GM19455 (cell line): Measurements from ENCODE around the gene CCDC134.

Experiments used
- ATAC-seq: cut with Tn5 transposase; IDR thresholded peaks from one replicate; pipeline ENCODE4 v1.9.1; 2021; ENCODE audit not compliant: unreplicated experiment

CCDC134 gene

DNA sequence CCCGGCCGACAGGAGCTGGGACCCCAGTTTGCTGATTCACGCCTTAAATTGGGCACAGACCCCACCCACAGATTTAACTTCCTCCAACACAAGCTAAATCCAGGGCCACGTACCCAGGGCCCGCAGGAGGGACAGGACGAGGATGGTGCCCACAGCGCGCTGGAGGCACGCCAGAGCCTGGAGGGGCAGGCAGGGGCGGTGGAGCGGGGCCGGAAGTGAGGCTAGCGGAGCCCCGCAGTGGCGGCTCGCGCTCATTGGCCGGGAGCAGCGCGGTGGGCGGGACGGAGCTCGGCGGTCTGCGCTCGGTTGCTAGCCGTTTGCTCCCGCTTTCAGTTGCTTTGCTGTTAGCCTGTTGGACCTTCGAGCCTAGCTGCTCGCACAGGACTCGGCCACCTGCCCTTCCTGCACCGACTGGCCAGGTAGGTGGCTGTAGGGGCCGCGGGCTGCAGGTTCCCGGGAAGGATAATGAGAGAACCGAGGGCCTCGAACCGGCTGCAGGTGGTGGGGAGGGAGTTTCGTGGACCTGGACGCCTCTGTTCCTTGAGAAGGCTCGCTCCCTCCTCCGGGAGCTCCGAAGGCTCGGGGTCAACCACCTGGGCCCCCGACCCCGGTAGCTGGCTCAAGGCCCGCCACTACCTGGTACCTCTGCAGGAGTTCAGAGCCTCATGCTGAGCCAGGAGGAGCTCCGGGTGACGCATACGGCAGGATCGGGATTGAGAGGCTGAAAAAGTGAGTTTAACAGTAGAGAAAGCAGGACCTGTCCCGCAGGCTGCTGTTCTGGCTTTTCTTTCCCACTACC lies at the start of gene CCDC134:
Gene CCDC134, plus strand, starts transcription at position 332 of the 799 bp plus-strand sequence. CDS start 8,212 bp downstream, outside the sequence.
- ATAC-seq = peak; percentile 88

DNA sequence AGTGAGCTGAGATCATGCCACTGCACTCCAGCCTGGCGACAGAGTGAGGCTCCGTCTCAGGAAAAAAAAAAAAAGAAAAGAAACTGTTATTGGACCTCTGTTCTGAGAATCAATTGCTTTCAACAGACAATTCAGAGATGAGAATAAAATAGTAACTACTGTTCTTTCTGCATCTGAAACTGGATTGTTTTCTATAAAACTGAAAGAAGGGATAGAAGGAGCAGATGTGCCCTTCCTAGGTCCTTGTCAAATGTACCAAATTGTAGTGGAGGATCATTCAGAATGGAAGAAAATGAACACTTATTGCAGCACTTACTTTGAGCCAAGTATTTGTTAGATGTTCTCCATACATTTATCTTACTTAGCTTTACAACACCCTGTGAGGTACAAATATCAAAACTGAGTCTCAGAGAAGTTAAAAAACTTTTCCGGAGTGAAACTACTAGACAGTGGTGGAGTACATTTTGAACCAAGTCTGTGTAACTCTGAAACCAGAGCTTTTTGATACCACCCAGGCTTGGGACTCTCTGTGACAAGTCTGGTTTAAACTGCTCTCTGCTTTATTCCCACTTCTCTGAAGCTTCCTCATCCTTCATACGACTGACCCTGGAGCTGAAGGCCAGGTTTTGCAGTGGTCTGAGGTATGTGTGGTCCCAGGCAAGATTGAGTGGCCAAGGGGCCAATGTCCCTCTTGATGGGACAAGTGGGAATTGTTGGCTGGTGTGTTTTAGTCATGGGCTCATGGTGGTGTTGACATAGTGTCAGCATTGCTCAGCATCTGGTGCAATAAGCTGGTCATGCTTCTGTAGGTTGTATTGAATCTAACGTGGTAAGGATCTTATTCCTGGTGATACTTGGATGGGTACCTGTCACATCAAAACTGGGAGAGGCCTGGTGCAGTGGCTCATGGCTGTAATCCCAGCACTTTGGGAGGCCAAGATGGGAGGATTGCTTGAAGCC lies 48.2 kb upstream of the CCDC134 start:
- ATAC-seq = peak; percentile 61

DNA sequence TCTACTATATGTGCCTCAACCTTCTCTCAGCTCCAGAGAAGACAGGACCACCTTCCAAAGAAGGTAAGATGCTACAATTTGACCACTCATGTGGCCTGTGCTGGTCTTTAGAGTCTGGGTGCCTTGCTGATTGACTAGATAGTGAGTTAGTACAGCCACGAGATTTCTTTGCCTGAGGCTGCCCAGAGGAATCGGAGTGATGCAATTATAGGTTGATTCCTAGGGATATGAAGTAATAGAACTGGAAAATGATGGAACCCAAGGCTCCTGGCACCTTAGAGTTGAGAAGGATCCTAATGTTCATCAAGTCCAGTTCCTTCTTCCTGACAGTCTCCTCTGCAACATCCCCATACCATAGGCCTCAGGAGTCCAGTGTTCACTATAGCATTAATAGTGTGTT lies 46.5 kb upstream of the CCDC134 start:
- ATAC-seq = no peak

DNA sequence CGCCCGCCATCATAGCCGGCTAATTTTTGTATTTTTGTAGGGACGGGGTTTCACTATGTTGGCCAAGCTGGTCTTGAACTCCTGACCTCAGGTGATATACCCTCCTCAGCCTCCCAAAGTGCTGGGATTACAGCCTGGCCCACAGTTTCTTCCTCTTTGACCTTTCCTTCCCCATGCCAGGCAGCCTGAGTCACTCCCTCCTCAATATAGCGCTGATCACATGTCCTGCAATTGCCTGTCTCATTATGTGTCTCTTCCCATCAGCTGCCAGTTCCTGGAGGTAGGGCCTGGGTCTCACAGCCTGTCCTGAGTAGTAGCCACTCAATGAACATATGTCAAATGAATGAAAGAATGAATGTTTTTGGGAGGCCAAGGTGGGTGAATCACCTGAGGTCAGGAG lies 43.0 kb upstream of the CCDC134 start:
- ATAC-seq = no peak

DNA sequence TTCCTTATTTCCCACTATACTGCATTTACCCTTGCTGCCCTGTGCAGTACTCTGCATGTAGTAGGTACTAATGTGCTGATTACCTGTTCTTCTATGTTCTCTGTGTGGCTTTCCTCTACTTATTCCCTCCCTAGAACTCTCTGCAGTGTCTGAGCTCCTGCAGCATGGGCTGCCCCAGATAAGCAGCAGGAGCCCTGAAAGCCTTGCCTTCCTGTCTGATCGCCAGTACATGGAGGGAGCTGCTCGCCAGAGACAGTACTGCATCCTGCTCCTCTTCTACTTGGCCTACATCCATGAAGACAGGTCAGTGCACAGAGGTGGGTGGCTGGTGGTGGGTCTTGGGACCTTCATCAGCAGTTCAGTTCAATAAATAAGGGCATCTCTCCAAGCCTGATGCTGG lies 42.2 kb upstream of the CCDC134 start:
- no peak for ATAC-seq

DNA sequence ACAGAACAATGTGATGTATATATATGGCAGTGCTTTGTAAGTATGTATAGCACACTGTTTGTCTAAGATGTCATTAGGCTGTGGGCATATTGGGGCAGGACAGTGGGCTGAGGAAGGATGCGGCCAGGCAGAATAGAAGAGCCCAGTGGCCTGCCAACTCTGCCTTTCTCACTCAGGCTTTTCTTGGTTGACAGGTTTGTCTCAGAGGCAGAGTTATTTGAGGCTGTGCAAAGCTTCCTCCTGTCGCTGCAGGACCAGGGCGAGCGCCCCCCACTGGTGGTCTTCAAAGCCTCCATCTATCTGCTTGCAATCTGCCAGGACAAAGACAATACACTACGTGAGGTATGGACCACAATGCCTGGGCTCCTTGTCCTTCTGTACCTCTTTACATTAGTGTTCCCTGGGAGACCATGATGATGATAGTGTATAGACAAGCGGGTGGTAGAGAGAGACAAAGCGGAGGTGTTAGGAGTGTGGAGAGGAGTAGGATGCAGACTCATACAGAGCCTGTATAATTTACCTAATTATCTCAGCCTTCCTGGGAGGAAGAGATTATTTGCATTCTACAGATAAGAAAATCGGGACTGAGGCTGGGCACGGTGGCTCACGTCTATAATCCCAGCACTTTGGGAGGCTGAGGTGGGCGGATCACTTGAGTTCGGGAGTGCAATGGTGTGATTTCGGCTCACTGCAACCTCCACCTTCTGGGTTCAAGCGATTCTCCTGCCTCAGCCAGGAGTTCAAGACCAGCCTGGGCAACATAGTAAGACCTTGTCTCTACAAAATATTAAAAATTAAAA lies 37.3 kb upstream of the CCDC134 start:
- ATAC-seq = no peak

DNA sequence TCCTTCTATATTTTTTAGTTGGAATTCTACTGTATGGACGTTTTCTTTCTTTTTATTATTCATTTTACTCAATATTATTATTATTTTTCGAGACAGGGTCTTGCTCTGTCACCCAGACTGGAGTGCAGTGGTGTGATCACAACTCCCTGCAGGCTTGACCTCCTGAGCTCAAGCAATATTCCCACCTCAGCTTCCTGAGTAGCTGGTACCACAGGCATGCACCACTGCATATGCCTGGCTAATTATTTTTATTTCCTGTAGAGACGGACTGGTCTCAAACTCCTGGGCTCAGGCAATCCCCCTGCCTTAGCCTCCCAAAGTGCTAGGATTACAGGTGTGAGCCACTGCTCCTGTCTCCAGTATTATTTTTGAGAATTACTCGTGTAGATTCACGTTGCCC lies 34.0 kb upstream of the CCDC134 start:
- ATAC-seq = no peak

DNA sequence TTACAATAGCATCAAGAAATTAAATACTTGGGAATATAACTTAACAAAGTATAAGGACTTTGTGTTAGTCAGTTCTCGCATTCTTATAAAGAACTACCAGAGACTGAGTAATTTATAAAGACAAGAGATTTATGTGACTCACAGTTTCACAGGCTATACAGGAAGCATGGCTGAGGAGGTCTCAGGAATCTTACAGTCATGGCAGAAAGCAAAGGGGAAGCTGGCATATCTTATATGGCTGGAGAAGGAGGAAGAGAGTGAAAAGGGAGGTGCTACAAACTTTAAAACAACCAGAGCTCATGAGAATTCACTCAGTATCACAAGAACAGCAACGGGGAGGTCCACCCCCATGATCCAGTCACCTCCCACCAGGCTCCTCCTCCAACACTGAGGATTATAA lies 32.0 kb upstream of the CCDC134 start:
- ATAC-seq = no peak

DNA sequence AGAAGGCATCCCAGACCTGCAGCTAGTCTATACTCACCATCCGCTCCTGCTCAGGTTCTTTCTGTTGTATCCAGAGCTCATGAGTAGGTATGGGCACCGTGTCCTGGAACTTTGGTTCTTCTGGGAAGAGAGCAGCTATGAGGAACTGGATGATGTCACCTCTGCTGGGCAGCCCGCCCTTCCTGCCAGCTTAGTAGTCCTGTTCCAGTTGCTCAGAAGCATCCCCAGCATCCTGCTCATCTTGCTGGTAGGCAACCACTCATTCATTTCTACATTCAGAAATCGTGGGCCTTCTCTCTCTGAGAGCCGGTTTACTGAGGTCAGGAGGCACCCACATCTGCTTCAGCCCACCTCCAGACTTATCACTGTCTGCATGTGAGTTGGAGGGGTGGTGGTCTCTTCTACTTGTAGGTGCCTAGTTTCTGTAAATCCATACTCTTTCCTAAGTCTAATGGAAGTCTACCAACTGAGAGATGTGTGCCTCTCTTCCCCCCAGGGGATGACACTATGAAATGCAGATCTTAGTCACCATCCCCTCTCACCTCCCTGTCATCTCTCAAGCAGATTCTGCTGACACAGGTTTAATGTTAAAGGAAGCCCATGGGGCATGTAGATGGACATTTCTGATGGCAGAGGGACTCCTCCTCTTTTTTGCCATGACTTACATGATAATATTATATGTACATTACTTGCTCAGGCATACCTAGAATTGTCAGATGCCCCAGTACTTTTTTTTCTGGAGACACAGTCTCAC lies 29.6 kb upstream of the CCDC134 start:
- no peak for ATAC-seq

DNA sequence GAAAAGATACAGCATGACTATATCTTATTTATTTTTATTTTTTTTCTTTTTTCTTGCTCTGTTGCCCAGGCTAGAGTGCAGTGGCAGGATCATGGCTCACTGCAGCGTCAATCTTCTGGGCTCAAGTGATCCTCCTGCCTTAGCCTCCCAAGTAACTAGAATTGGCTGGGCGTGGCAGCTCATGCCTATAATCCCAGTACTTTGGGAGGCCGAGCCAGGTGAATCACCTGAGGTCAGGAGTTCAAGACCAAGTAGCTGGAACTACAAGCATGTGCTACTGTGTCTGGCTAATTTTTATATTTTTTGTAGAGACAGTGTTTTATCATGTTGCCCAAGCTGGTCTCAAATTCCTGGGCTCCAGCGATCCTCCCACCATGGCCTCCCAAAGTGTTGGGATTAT lies 28.3 kb upstream of the CCDC134 start:
- no peak for ATAC-seq

DNA sequence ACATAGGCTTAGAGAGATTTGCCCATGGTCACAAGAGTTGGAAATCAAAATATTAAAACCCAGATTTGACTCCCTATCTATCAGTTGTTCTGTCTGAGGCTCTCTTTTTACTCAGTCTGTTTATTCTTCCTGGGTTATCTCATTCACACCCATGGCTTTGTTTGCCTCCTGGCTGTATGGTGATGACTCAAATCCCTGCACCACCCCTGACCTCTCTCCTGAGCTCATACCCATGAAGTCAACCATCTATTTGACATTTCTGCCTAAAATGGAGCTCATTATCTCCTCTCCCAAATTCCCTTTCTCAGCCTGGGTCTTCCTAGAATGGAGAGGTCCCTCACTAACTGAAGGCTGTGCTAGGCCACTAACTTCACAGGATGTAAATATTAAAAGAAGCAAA lies 27.8 kb upstream of the CCDC134 start:
- ATAC-seq = no peak

DNA sequence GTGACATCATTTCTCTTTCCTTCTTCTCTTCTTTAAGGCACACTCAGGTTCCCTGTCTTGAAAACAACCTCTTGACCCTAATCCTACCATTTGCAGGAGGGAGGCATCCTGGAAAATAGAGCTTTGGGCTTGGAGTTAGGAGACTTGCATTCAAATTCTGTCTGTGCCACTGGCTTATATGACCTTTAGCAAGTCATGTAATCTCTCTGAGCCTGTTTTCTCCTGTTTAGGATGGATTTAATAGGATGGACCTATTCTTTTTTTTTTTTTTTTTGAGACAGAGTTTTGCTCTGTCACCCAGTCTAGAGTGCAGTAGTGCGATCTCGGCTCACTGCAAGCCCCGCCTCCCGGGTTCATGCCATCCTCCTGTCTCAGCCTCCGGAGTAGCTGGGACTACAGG lies 25.1 kb upstream of the CCDC134 start:
- no peak for ATAC-seq

DNA sequence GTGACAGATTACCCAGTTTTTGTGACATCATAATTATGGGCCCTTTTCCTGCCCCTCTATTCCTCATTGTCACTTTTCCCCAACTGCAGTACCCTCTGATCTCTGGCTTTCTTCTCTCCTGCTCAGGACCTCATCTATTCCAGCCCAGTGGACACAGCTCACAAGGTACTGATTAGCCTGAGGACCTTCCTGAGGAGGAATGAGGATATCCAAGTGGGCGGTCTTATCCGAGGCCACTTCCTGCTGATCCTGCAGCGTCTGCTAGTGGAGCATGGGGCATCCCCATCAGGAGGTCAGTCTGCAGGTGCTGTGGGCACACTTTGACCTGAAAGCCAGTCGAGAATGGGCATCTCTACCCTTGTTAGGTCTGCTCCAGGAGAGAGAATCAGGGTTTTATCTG lies 24.5 kb upstream of the CCDC134 start:
- no peak for ATAC-seq

DNA sequence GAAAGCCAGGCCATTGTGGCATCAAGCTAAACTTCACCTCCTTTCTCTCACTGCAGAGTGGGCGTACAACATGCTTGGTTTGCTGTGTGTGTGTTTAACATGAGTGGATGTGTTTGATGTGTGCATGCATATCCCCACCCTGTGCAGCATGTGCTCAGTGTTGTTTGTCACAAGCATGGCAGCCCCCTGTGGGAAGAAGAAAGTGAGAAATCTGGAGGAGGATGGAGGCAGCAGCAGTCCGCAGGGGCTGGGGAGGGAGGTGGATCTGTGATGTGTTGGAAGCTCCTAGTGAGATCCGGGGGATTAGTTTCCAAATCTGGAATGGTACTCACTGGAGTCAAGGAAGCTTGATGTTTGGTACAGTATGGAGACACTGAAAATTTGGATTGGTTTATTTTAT lies 24.1 kb upstream of the CCDC134 start:
- no peak for ATAC-seq

DNA sequence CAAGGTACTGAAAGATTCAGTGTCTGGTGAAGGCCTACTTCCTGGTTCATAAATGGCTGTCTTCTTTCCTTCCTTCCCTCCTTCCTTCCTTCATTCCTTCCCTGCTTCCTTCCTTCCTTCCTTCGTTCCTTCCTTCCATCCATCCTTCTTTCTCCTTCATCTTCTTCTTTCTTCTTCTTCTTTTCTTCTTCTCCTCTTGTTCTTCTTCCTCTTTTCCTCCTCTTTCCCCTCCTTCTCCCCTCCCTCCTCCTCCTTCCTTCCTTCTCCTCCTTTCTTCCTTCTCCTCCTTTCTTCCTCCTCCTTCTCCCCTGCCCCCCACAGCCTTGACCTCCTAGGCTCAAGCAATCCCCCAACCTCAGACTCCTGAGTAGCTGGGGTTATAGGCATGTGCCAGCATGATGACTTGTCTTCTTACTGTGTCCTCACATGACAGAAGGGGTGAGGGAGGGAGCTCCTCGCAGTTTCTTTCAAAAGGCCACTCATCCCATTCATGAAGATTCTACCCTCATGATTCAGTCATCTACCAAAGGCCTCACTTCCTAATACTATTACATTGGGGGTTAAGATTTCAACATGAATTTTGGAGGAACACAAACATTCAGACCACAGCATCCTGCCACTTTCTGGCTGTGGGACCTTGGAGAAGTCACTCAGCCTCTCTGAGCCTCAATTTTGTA lies 22.6 kb upstream of the CCDC134 start:
- ATAC-seq = no peak

DNA sequence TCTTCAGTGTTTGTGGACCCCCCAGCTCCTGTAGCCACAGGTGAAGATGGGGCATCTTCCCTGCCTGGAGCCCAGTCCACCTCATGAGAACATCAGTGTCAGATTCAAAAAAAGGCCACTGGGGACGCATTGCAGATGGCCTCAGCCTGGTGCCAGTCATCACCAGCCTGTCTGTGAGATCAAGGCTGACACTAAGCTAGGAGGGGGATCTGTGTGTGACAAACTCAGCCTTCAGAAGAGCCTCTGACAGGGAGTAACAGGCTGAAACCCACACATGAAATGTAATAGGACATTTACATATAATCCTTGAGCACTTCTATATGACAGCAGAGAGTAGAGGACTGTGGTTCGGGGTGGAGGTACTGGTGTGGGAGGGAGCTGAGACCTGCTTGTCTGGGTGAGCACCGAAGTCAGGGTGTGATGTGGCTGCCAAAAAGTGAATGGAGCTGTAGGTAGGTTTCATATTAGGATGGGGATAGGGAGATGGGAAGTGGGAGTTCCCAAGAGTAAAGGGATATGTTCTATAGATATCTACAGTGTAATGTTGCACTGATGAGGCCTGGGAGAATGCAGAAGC lies 20.5 kb upstream of the CCDC134 start:
- ATAC-seq = no peak

DNA sequence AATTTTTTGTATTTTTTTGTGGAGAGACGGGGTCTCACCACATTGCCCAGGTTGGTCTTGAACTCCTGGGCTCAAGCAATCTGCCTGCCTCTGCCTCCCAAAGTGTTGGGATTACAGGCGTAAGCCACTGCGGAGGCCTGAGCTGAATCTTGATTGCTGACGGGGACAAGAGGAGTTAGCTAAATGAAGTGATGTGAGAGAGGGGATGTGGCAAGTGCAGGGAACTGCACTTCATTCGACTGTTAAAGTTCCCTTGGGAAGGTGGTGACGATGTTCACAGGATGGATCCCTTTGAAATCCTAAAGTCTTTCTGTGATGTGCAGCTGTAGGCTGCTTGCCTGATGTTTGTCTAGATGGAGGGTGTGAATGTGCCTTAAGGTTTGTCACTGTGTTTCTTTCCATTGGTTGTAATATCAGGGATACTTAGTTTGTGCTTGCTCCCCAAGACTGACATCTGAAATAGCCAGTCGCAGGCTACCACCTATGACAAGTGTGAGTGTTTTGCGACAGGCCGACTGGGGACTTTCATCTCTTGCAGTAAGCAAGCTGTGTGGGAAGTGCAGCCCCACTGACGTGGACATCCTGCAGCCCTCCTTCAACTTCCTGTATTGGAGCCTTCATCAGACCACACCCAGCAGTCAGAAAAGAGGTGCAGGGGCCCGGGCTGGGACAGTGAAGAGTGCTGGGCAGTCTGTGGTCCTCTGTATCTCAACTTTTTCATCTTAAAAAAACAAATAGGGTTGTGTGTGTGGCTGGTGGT lies 19.6 kb upstream of the CCDC134 start:
- ATAC-seq = peak; percentile 77

DNA sequence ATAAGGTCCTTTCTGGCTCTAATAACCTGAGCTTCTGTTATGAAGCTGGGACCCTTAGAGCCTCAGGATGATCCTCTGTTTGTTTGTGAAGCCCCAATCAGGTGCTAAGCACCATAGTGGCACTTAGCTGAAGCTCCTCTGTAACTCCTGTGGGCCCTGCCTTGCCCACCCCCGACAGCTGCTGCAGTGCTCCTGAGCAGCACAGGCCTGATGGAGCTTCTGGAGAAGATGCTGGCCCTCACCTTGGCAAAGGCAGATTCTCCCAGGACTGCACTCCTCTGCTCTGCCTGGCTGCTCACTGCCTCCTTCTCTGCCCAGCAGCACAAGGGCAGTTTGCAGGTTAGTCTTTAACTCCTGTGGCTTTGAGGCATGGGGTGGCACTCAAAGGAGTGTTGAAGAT lies 19.0 kb upstream of the CCDC134 start:
- ATAC-seq = peak; percentile 21

DNA sequence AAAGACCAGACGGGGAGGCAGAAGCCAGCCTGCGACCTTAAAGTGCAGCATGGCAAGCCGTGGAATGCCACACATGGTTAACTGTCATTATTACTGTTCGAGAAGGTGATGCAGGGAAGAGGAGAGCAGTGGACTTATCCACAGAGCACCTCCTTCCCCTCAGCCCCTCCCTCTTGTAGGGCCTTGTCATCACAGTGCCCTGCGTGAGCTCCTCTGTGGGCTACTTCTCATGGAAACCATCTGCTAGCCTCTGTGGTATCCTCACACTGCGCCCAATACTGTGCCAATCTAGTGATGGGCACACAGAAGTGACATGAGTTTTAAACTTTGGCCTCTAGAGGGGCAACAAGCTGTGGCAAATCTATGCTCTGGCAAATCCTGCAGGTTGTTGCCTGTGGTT lies 18.2 kb upstream of the CCDC134 start:
- no peak for ATAC-seq
